Measurements from ENCODE around the gene RHO. TPM values are rescaled to one million over a fixed set of nuclear protein-coding genes. Genes with fewer than 3 reads are reported as not detected.

Gene RHO
- polyA plus RNA-seq, 1 donor: 0.10 TPM

DNA sequence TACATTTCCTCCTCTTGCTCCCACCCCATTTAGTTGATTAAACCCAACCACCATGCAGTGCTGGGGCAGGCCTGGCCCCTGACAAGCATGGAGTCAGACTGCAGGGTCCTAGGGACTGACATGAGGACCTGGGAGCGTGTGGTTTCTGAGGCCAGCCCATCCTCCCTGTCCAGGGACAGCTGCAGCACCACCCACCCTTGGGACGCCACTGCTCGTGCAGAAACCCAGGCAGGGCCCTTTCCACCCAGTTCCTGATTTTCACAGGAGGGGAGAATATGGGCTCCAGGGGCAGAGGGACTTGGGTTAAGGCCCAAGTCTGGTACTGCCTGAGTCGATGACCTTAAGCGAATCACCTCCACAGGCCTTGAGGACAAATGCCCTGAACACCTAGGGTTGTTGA, 54.4 kb downstream of the RHO start:
- no peak for DNase-seq

DNA sequence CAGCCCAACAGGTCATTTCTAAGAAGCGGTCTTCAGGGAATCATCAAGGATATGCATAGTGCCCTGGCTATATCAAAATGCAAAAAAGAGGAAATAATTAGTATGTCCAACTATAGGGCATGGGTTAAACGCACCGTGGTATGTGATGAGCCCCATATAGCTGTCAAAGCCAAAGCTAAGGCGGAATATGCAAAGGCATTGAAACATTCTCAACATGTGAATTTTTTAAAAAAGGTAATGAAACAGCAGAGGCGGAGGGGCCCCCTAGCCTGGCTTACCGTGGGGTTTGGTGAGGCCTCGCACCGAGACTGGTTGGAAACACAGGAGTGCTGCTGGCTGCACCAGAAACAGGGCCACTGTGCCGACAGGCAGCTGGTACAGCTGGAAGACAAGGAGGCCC, 54.9 kb downstream of the RHO start:
- DNase-seq: no peak

DNA sequence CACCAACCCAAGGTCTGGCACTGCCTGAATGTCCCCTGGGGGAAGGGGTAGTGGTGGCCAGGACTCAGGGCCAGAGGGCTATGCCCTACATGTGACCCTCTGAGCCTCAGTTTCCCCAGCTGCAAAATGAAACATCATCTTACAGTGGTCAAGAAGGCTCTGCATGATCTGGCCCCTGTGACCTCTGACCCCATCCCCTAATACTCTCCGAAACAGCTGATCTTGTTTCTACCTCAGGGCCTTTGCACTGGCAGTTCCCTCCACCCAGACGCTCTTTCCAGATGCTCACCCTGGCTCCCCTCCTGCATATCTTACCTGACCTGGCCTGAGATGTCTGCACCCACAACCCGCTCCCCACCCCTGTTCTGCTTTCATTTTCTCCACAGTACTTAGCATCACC, 56.2 kb downstream of the RHO start:
- DNase-seq: no peak

Other genes with a start within 250 kb of the RHO start
- gene HMCES, start 249.8 kb upstream of the RHO start, polyA plus RNA-seq (ENCODE audit: insufficient read length): 23.5 TPM
- 0.13 TPM for gene EFCAB12, start 100.0 kb upstream of the RHO start, polyA plus RNA-seq (ENCODE audit: insufficient read length)
- gene MBD4, start 88.7 kb upstream of the RHO start, polyA plus RNA-seq (ENCODE audit: insufficient read length): 27.1 TPM
- gene IFT122, start 88.4 kb upstream of the RHO start, polyA plus RNA-seq (ENCODE audit: insufficient read length): 41.2 TPM
- not detected for gene H1-8, start 14.5 kb downstream of the RHO start, polyA plus RNA-seq (ENCODE audit: insufficient read length)
- gene PLXND1, start 78.0 kb downstream of the RHO start, polyA plus RNA-seq (ENCODE audit: insufficient read length): 154 TPM

All from hindlimb muscle (tissue), 1 donor.